HCT116 (cell line): Measurements from ENCODE around the gene NUP50. TPM values are rescaled to one million over a fixed set of nuclear protein-coding genes. Genes with fewer than 3 reads are reported as not detected.

Source experiments
- ATAC-seq: fragments of 200-7000 bp; cut with Tn5 transposase; 2 replicates; pipeline ENCODE4 v1.9.1; 2020; ENCODE audit warnings: mild to moderate bottlenecking, moderate library complexity
- BruUV-seq: library from RNA; stranded (reverse); fragments of 400-500 nt; replicated peaks from 2 replicates; lab custom pipeline; 2021; lab: Mats Ljungman, UMichigan
- CTCF ChIA-PET: fragments of 300-600 bp; sonication (Branson Sonifier 250); formaldehyde crosslinking; loops from one replicate; lab custom pipeline; 2021; ENCODE audit warnings: antibody characterized with exemption; lab: Charles Lee
- POLR2A ChIA-PET: fragments of 300-600, 350-600 bp; sonication (Branson Sonifier 250); formaldehyde crosslinking; loops from one replicate; lab custom pipeline; 2021; ENCODE audit warnings: antibody characterized with exemption; lab: Charles Lee
- RAD21 ChIA-PET, 2 experiments: fragments of 300-600 bp; sonication (Branson Sonifier 250); formaldehyde crosslinking; loops; one replicate each; lab custom pipeline; 2023; ENCODE audit warnings: low total read pairs in 2 of 2; ENCODE audit not compliant: uncharacterized antibody in 2 of 2, unreplicated experiment in 2 of 2, low non-redundant PET in 1 of 2; lab: Charles Lee
- DNase-seq: peaks from one replicate; pipeline ENCODE4 v3.0.0-alpha.2; 2010; ENCODE audit warnings: low read depth, low spot score
- H2AFZ ChIP-seq: fragments of 200-600 bp; shearing (Covaris generic), sonication (generic); 2 replicates; pipeline ENCODE4 v1.6.1; 2017; ENCODE audit warnings: low read depth, mixed run types, mixed read lengths, antibody characterized with exemption, low read length; ENCODE audit not compliant: poor library complexity, severe bottlenecking
- H3K27ac ChIP-seq: 2 replicates; pipeline ENCODE4 v1.5.1; 2012; ENCODE audit warnings: low read depth, low read length
- H3K27me3 ChIP-seq: fragments of 200-600 bp; sonication (generic); 2 replicates; pipeline ENCODE4 v1.6.1; 2016; ENCODE audit warnings: mixed run types, low read length, mixed read lengths; ENCODE audit not compliant: insufficient read depth
- H3K36me3 ChIP-seq, 2 experiments: fragments of 200-500 bp in 1 of 2; fragments of 200-600 bp in 1 of 2; sonication (Bioruptor generic) in 1 of 2; sonication (generic) in 1 of 2; 2 replicates each; pipeline versions ENCODE4 v1.5.1 to v1.6.1; 2014 to 2016; ENCODE audit warnings: low read length in 2 of 2, inconsistent platforms in 1 of 2, mixed read lengths in 1 of 2, mixed run types in 1 of 2; ENCODE audit not compliant: insufficient read depth in 2 of 2, control insufficient read depth in 1 of 2
- H3K4me1 ChIP-seq, 2 experiments: fragments of 200-600 bp in 1 of 2; sonication (generic) in 1 of 2; 2 replicates each; pipeline versions ENCODE4 v1.5.1 to v1.6.1; 2012 to 2017; ENCODE audit warnings: low read length in 2 of 2, inconsistent platforms in 1 of 2, mild to moderate bottlenecking in 1 of 2, mixed read lengths in 1 of 2, mixed run types in 1 of 2, moderate library complexity in 1 of 2; ENCODE audit not compliant: insufficient read depth in 2 of 2, control insufficient read depth in 1 of 2
- H3K4me2 ChIP-seq: fragments of 200-600 bp; sonication (generic); 2 replicates; pipeline ENCODE4 v1.6.1; 2017; ENCODE audit warnings: mixed run types, low read length, mixed read lengths
- H3K4me3 ChIP-seq, 2 experiments: fragments of 200-600 bp in 1 of 2; sonication (generic) in 1 of 2; replicated peaks in 1 of 2; 2 replicates each; pipeline ENCODE4 v1.5.1; 2011 to 2016; ENCODE audit warnings: low read length in 2 of 2, control low read depth in 1 of 2, low read depth in 1 of 2, mild to moderate bottlenecking in 1 of 2, mixed read lengths in 1 of 2, mixed run types in 1 of 2
- H3K79me2 ChIP-seq: fragments of 200-600 bp; sonication (generic); 2 replicates; pipeline ENCODE4 v1.6.1; 2017; ENCODE audit warnings: mild to moderate bottlenecking, mixed run types, low read length, moderate library complexity, mixed read lengths; ENCODE audit not compliant: insufficient read depth
- H3K9ac ChIP-seq: fragments of 200-600 bp; sonication (generic); 2 replicates; pipeline ENCODE4 v1.6.1; 2016; ENCODE audit warnings: low read length, mixed read lengths
- H3K9me2 ChIP-seq: fragments of 200-600 bp; sonication (generic), shearing (Covaris generic); 2 replicates; pipeline ENCODE4 v1.6.1; 2017; ENCODE audit warnings: mixed run types, mild to moderate bottlenecking, moderate library complexity; ENCODE audit not compliant: insufficient read depth
- H3K9me3 ChIP-seq, 2 experiments: fragments of 200-500 bp in 1 of 2; fragments of 200-600 bp in 1 of 2; sonication (Bioruptor generic) in 1 of 2; sonication (generic) in 1 of 2; 2 replicates each; pipeline ENCODE4 v1.6.1; 2014 to 2017; ENCODE audit warnings: low read length in 2 of 2, mixed read lengths in 2 of 2, inconsistent platforms in 1 of 2, low read depth in 1 of 2, mild to moderate bottlenecking in 1 of 2, mixed run types in 1 of 2, moderate library complexity in 1 of 2; ENCODE audit not compliant: control insufficient read depth in 1 of 2, insufficient read depth in 1 of 2
- H4K20me1 ChIP-seq: fragments of 200-600 bp; sonication (generic), shearing (Covaris generic); 2 replicates; pipeline ENCODE4 v1.6.1; 2017; ENCODE audit warnings: mixed run types, mild to moderate bottlenecking, moderate library complexity; ENCODE audit not compliant: insufficient read depth
- CBX3 ChIP-seq: IDR thresholded peaks from 2 replicates; pipeline ENCODE4 v1.6.1; 2012; ENCODE audit warnings: low read depth
- CTCF ChIP-seq, 3 experiments: fragments of 200-600 bp in 1 of 3; sonication (generic) in 1 of 3; IDR thresholded peaks in 2 of 3; conservative IDR thresholded peaks in 1 of 3; 2 replicates each; pipeline ENCODE4 v1.5.1; 2012 to 2017; ENCODE audit warnings: low read depth in 2 of 3, low read length in 2 of 3, antibody characterized with exemption in 1 of 3, borderline replicate concordance in 1 of 3, control low read depth in 1 of 3, mild to moderate bottlenecking in 1 of 3, mixed read lengths in 1 of 3, mixed run types in 1 of 3, moderate library complexity in 1 of 3; ENCODE audit not compliant: insufficient read depth in 1 of 3
- EGR1 ChIP-seq: IDR thresholded peaks from 2 replicates; pipeline ENCODE4 v1.6.1; 2012; ENCODE audit warnings: low read depth
- EZH2phosphoT487 ChIP-seq: fragments of 200-600 bp; IDR thresholded peaks from 2 replicates; pipeline ENCODE4 v1.6.1; 2018; ENCODE audit warnings: antibody characterized with exemption, borderline replicate concordance
- JUND ChIP-seq: IDR thresholded peaks from 2 replicates; pipeline ENCODE4 v1.6.1; 2012
- YY1 ChIP-seq: IDR thresholded peaks from 2 replicates; pipeline ENCODE4 v1.6.1; 2011; ENCODE audit warnings: low read length, low read depth, moderate library complexity, mild to moderate bottlenecking; ENCODE audit not compliant: insufficient replicate concordance; ENCODE audit errors: extremely low read depth
- ZBTB33 ChIP-seq: IDR thresholded peaks from 2 replicates; pipeline ENCODE4 v1.6.1; 2011; ENCODE audit warnings: mild to moderate bottlenecking, low read length, moderate library complexity; ENCODE audit not compliant: insufficient replicate concordance; ENCODE audit errors: extremely low read depth
- ZNF274 ChIP-seq: fragments of 200-500 bp; sonication (Bioruptor generic); IDR thresholded peaks from 2 replicates; pipeline ENCODE4 v1.6.1; 2014; ENCODE audit warnings: mild to moderate bottlenecking, low read depth, low read length, inconsistent platforms
- intact Hi-C: fragments of 100-400 bp; cut with micrococcal nuclease; formaldehyde crosslinking; loops from 2 replicates; pipeline ENCODE4 v1.10.0; 2022
- total RNA-seq: library from RNA; stranded (reverse); gene quantifications from one replicate; pipeline ENCODE4 v1.2.1, GENCODE V29; 2021; ENCODE audit not compliant: unreplicated experiment

The NUP50 gene
- total RNA-seq, 1 experiment from 2014 or later: 102 TPM

- intact Hi-C loops: no loop called here
- Histone ChIP-seq H3K9me2 (no peaks in the 10 kb centered on the region), H3K27ac (no peak overlapping the region), H3K9me3 (no peaks in the 10 kb centered on the region), H3K79me2 (peaks cover 31% of the 10 kb centered on the region), H3K4me1 (no peaks in the 10 kb centered on the region), H3K27me3 (no peaks in the 10 kb centered on the region), H2AFZ (no peak overlapping the region), H4K20me1 (peaks cover 4% of the 10 kb centered on the region; the same call in 1 of the 2 replicates), H3K9ac (no peak overlapping the region), H3K36me3 (peaks cover 7 to 13% of the 10 kb centered on the region in 2 experiments; a peak in 3 of 4 replicates), H3K4me2 (no peak overlapping the region), H3K4me3 (no peak overlapping the region)
- ATAC-seq: no peak
- ChIA-PET POLR2A (no interaction called here), CTCF (no interaction called here), RAD21 (no interaction called here)
- BruUV-seq: no TSS peak
- TF ChIP-seq ZBTB33 (no peak), EZH2phosphoT487 (no peak), CTCF (IDR thresholded peaks at IDR 0.05 in 2 of 3, conservative IDR thresholded peaks at IDR 0.05 in 1 of 3; ENCODE audit: borderline replicate concordance in 1 of 3, insufficient read depth in 1 of 3, low read depth in 2 of 3, low read length in 2 of 3) (no peak), EGR1 (no peak), CBX3 (no peak), JUND (no peak), ZNF274 (no peak), YY1 (no peak)
- no peak for DNase-seq
These were observed 9.3 kb upstream of the NUP50 start for GRCh38 chr22:45154383-45154782.
